ENCODE data around the gene REXO4.
A peak's percentile ranks its signal among the peaks of the same experiment; 100 is the strongest.

REXO4 gene

DNA sequence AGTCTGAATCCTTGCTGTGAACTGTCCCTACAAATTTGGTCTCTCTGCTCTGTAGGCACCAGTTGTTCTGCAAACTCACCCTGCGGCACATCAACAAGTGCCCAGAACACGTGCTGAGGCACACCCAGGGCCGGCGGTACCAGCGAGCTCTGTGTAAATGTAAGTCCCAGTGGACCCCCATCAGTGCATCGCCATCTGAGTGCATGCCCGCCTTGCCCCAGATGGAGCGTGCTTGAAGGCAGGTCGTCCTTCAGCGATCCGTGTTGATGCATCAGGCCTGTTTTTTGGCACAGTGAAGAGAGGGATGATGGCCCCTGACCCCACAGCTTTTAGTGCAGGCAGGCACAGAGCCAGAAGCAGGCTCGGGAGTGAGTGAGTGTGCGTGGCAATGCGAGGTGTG, 60.2 kb downstream of the REXO4 start:
- no CpG with 5 or more reads among the region's 14 CpGs for WGBS, 2 donors (ENCODE audit: extremely low coverage in 2 of 2, insufficient read length in 2 of 2, insufficient replicate concordance in 1 of 2)
- H3K27me3 ChIP-seq (ENCODE audit: control insufficient read depth in 3 of 3, insufficient read depth in 3 of 3, low read depth in 1 of 3, low read length in 3 of 3), result no peaks in the 10 kb centered on the region
- H3K9me3 ChIP-seq (replicated peaks in 1 of 2; ENCODE audit: control insufficient read depth in 2 of 2, insufficient read depth in 1 of 2, low read depth in 1 of 2, low read length in 2 of 2), result no peaks in the 10 kb centered on the region
- no peak overlapping the region for H3K27ac ChIP-seq (replicated peaks; ENCODE audit: low read length)
- no peak overlapping the region for H3K4me2 ChIP-seq (ENCODE audit: insufficient read depth, low read length, poor library complexity, severe bottlenecking)
- no peak overlapping the region for H3K14ac ChIP-seq (ENCODE audit: low read length)
- H3K79me1 ChIP-seq (ENCODE audit: low read depth, low read length), result peaks cover 16% of the 10 kb centered on the region
- peaks cover 4 to 10% of the 10 kb centered on the region in 2 donors for H3K4me1 ChIP-seq (ENCODE audit: control insufficient read depth in 2 of 2, insufficient read depth in 1 of 2, low read depth in 1 of 2, low read length in 2 of 2)
- no peak overlapping the region for H3K18ac ChIP-seq (ENCODE audit: low read length)
- H2BK120ac ChIP-seq (ENCODE audit: low read depth, low read length), result no peak overlapping the region
- no peak overlapping the region for H2AFZ ChIP-seq (ENCODE audit: low read length)
- peaks cover 28 to 71% of the 10 kb centered on the region in 2 donors for H3K36me3 ChIP-seq (replicated peaks in 1 of 2; ENCODE audit: control insufficient read depth in 2 of 2, insufficient read depth in 2 of 2, low read length in 2 of 2)
- no peak overlapping the region for H2BK5ac ChIP-seq (ENCODE audit: low read length)
- H4K91ac ChIP-seq (ENCODE audit: low read depth, low read length, poor library complexity), result no peak overlapping the region
- peak overlapping the region; percentile 9 for H3K9ac ChIP-seq (ENCODE audit: low read depth, low read length, poor library complexity)
- no peak for DNase-seq (ENCODE audit: low spot score)
- H3K23ac ChIP-seq (ENCODE audit: low read depth, low read length, poor library complexity), result no peak overlapping the region
- H4K8ac ChIP-seq (ENCODE audit: low read depth, low read length), result no peak overlapping the region
- no peak overlapping the region for H3K4ac ChIP-seq (ENCODE audit: low read length)
- H2BK12ac ChIP-seq (ENCODE audit: low read length), result no peak overlapping the region
- peak overlapping the region; percentile 12 to 88 for H3K4me3 ChIP-seq (ENCODE audit: low read length in 2 of 2)
- H2AK5ac ChIP-seq (ENCODE audit: low read depth, low read length), result no peak overlapping the region
- no peak overlapping the region for H2BK15ac ChIP-seq (ENCODE audit: low read length)

DNA sequence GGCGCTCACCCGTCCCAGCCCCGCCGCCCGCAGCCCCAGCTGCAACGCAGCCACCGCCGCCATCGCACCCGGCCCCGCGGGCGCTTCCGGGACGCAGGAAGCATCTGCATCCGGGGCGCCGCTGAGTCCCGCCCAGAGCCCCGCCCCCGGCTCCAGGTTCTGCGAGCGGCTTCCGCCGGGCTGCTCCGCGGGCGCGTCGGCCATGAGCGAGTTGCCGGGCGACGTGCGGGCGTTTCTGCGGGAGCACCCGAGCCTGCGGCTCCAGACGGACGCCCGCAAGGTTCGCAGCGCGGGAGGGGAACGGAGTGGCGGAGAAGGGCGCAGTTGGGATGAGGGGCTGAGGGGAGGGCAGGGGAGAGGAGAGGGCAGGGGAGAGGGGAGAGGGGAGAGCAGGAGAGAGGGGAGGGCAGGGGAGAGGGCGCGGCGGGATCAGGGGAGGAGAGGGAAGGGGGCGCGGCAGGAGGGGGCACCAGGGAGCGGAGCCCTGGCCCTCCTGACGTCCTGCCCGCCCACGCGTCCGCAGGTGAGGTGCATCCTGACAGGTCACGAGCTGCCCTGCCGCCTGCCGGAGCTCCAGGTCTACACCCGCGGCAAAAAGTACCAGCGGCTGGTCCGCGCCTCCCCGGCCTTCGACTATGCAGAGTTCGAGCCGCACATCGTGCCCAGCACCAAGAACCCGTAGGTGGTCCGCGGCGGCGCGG, 61.3 kb downstream of the REXO4 start, which contains the start of the genes SURF1 and SURF2:
TSS of gene SURF1 (minus strand) at position 97 of the 701 bp plus-strand sequence. CDS start at position 63, 34 bp downstream.
TSS of gene SURF2 (plus strand) at position 160 of the 701 bp plus-strand sequence. CDS start at position 203, 43 bp downstream.
- DNase-seq (ENCODE audit: low spot score), result peak; percentile 80
- Histone ChIP-seq H3K14ac (ENCODE audit: low read length) (no peak within 1 kb of the TSS), H2BK5ac (ENCODE audit: low read length) (peak within 1 kb of the TSS; percentile 45), H3K18ac (ENCODE audit: low read length) (peak within 1 kb of the TSS; percentile 98), H3K9me3 (replicated peaks in 1 of 2; ENCODE audit: control insufficient read depth in 2 of 2, insufficient read depth in 1 of 2, low read depth in 1 of 2, low read length in 2 of 2) (peaks cover 0 to 5% of the 10 kb centered on the region in 2 donors), H3K4ac (ENCODE audit: low read length) (no peak within 1 kb of the TSS), H3K4me1 (ENCODE audit: control insufficient read depth in 2 of 2, insufficient read depth in 1 of 2, low read depth in 1 of 2, low read length in 2 of 2) (peaks cover 4 to 10% of the 10 kb centered on the region in 2 donors), H3K4me3 (ENCODE audit: low read length in 2 of 2) (peak within 1 kb of the TSS; percentile 88 to 90), H3K36me3 (replicated peaks in 1 of 2; ENCODE audit: control insufficient read depth in 2 of 2, insufficient read depth in 2 of 2, low read length in 2 of 2) (peaks cover 33 to 71% of the 10 kb centered on the region in 2 donors), H3K23ac (ENCODE audit: low read depth, low read length, poor library complexity) (peak within 1 kb of the TSS; percentile 90), H2BK120ac (ENCODE audit: low read depth, low read length) (no peak within 1 kb of the TSS), H3K9ac (ENCODE audit: low read depth, low read length, poor library complexity) (peak within 1 kb of the TSS; percentile 98), H3K4me2 (ENCODE audit: insufficient read depth, low read length, poor library complexity, severe bottlenecking) (peak within 1 kb of the TSS; percentile 95), H3K27ac (replicated peaks; ENCODE audit: low read length) (no peak within 1 kb of the TSS), H2AK5ac (ENCODE audit: low read depth, low read length) (peak within 1 kb of the TSS; percentile 84), H3K27me3 (ENCODE audit: control insufficient read depth in 3 of 3, insufficient read depth in 3 of 3, low read depth in 1 of 3, low read length in 3 of 3) (no peaks in the 10 kb centered on the region), H2AFZ (ENCODE audit: low read length) (peak within 1 kb of the TSS; percentile 97), H2BK15ac (ENCODE audit: low read length) (no peak within 1 kb of the TSS), H4K91ac (ENCODE audit: low read depth, low read length, poor library complexity) (no peak within 1 kb of the TSS), H2BK12ac (ENCODE audit: low read length) (no peak within 1 kb of the TSS), H4K8ac (ENCODE audit: low read depth, low read length) (peak within 1 kb of the TSS; percentile 70), H3K79me1 (ENCODE audit: low read depth, low read length) (peaks cover 16% of the 10 kb centered on the region)
- WGBS, 2 donors (ENCODE audit: extremely low coverage in 2 of 2, insufficient read length in 2 of 2, insufficient replicate concordance in 1 of 2), result no CpG with 5 or more reads among the region's 78 CpGs
